Measurements from ENCODE around the gene TMCC1. TPM values are rescaled to one million over a fixed set of nuclear protein-coding genes. Genes with fewer than 3 reads are reported as not detected.

Gene TMCC1
- total and polyA plus RNA-seq, 4 donors, result 10.2 to 60.0 (median 11.0) TPM

GRCh38 chr3:129942296-129942695 is 48.8 kb upstream of the TMCC1 start:
- no peak overlapping the region for H3K9ac ChIP-seq (ENCODE audit: low read depth in 1 of 2, low read length in 2 of 2)
- peak; percentile 66 for DNase-seq (ENCODE audit: low spot score)
- H3K36me3 ChIP-seq (ENCODE audit: control insufficient read depth in 4 of 4, insufficient read depth in 3 of 4, low read depth in 1 of 4, low read length in 3 of 4), result no peaks in the 10 kb centered on the region
- no peaks in the 10 kb centered on the region for H3K27me3 ChIP-seq (ENCODE audit: control insufficient read depth in 4 of 4, insufficient read depth in 4 of 4, low read length in 3 of 4)
- peak; percentile 74 to 81 for TF ChIP-seq RAD21 (IDR thresholded peaks at IDR 0.05)
- no peak for TF ChIP-seq NR2F2 (IDR thresholded peaks at IDR 0.05)
- TF ChIP-seq CTCF (IDR thresholded peaks at IDR 0.05; ENCODE audit: low read depth, low read length, missing input control), result peak; percentile 62
- 29% methylated on average over 7 of the region's 7 CpGs for WGBS
- H3K9me3 ChIP-seq (ENCODE audit: control insufficient read depth in 4 of 4, low read length in 3 of 4), result peaks cover 0 to 7% (median 4%) of the 10 kb centered on the region in 4 donors
- H3K4me3 ChIP-seq (ENCODE audit: low read depth in 1 of 3, low read length in 3 of 3), result no peak overlapping the region
- no peak overlapping the region for H3K27ac ChIP-seq (ENCODE audit: low read depth in 1 of 2, low read length in 2 of 2)
- H3K4me1 ChIP-seq (ENCODE audit: control insufficient read depth in 4 of 4, insufficient read depth in 4 of 4, low read length in 3 of 4), result no peaks in the 10 kb centered on the region

DNA sequence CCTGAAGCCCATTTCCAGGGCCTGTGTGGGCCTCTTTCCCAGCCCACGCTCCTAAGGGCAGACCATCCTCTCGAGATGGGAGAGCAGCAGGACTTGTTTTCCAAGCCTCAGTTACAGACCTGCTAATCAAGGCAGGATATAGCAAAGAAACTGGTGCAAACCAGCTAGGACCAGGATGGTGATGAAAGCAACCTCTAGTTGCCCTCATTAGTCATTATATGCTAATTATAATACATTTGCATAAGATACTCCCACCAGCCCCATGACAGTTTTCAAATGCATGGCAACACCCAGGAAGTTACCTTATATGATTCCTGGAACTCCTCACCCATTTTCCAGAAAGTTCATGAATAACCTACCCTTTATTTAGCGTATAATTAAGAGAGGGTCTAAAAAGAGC is 46.6 kb upstream of the TMCC1 start:
- Histone ChIP-seq H3K9me3 (ENCODE audit: control insufficient read depth in 4 of 4, low read length in 3 of 4) (no peaks in the 10 kb centered on the region), H3K27me3 (ENCODE audit: control insufficient read depth in 4 of 4, insufficient read depth in 4 of 4, low read length in 3 of 4) (no peaks in the 10 kb centered on the region), H3K9ac (ENCODE audit: low read depth in 1 of 2, low read length in 2 of 2) (no peak overlapping the region), H3K4me3 (ENCODE audit: low read depth in 1 of 3, low read length in 3 of 3) (no peak overlapping the region), H3K4me1 (ENCODE audit: control insufficient read depth in 4 of 4, insufficient read depth in 4 of 4, low read length in 3 of 4) (no peaks in the 10 kb centered on the region), H3K36me3 (ENCODE audit: control insufficient read depth in 4 of 4, insufficient read depth in 3 of 4, low read depth in 1 of 4, low read length in 3 of 4) (no peaks in the 10 kb centered on the region), H3K27ac (ENCODE audit: low read depth in 1 of 2, low read length in 2 of 2) (no peak overlapping the region)
- 94% methylated on average over 3 of the region's 3 CpGs for WGBS
- TF ChIP-seq MAX (IDR thresholded peaks at IDR 0.05) (no peak), REST (IDR thresholded peaks at IDR 0.05) (no peak)
- DNase-seq (ENCODE audit: low spot score), result no peak

DNA sequence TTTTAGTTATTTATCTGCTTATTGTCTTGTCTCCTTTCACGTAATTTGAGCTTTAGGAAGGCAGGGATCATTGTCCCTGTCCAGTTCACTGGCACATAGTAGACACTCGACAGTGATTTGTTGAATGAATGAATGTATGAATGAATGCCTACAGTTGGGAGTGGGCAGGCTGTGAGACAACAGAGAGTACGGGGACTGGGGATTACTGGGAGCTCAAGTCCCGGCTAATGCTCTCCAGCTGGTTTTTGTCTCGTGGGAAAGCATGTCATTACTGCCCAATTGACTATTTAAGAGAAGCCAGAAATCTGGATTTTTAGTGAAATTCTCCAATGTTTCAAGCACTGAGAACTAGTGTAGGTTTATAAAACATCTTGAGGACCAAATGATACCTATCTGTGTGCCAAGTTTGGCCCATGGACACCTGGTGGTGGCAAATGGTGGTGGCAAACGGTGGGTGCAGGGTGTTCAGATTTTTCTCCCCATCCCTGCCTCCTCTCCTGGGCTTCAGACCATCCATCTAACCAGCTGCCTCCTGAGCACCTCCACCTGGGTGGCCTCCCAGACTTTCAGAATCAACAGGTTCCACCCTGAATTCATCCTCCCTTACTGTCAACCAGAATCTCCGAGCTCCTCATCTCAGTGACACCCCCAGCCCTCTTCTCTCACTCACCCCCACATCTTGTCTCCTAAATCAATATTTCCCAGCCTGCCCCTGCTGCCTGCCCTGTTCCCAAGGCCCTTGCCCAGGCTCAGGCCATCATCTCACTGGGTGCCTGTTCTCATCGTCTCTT is 44.8 kb upstream of the TMCC1 start:
- H3K27ac ChIP-seq (ENCODE audit: low read depth in 1 of 2, low read length in 2 of 2), result no peak overlapping the region
- no peaks in the 10 kb centered on the region for H3K27me3 ChIP-seq (ENCODE audit: control insufficient read depth in 4 of 4, insufficient read depth in 4 of 4, low read length in 3 of 4)
- no peak overlapping the region for H3K4me3 ChIP-seq (ENCODE audit: low read depth in 1 of 3, low read length in 3 of 3)
- TF ChIP-seq RXRA (IDR thresholded peaks at IDR 0.05) (no peak), MAX (IDR thresholded peaks at IDR 0.05) (no peak), EGR1 (IDR thresholded peaks at IDR 0.05; ENCODE audit: low read depth in 2 of 2) (no peak), HNF4A (conservative IDR thresholded peaks at IDR 0.05) (no peak), YY1 (IDR thresholded peaks at IDR 0.05) (no peak), RAD21 (IDR thresholded peaks at IDR 0.05) (no peak), ZBTB33 (IDR thresholded peaks at IDR 0.05) (no peak), HNF4G (IDR thresholded peaks at IDR 0.05) (no peak)
- no peaks in the 10 kb centered on the region for H3K9me3 ChIP-seq (ENCODE audit: control insufficient read depth in 4 of 4, low read length in 3 of 4)
- no peak overlapping the region for H3K9ac ChIP-seq (ENCODE audit: low read depth in 1 of 2, low read length in 2 of 2)
- H3K4me1 ChIP-seq (ENCODE audit: control insufficient read depth in 4 of 4, insufficient read depth in 4 of 4, low read length in 3 of 4), result peaks cover 0 to 6% (median 2%) of the 10 kb centered on the region in 4 donors
- WGBS, result 92% methylated on average over 8 of the region's 8 CpGs
- no peaks in the 10 kb centered on the region for H3K36me3 ChIP-seq (ENCODE audit: control insufficient read depth in 4 of 4, insufficient read depth in 3 of 4, low read depth in 1 of 4, low read length in 3 of 4)
- no peak for DNase-seq (ENCODE audit: low spot score)

All from liver (tissue), 9 donors.